Measurements from ENCODE around the gene MBOAT1.
A peak's percentile ranks its signal among the peaks of the same experiment; 100 is the strongest.

The MBOAT1 gene

GRCh38 chr6:20241102-20241501 lies 28.8 kb upstream of the MBOAT1 start (continued):
- TF ChIP-seq, protein P1, sequence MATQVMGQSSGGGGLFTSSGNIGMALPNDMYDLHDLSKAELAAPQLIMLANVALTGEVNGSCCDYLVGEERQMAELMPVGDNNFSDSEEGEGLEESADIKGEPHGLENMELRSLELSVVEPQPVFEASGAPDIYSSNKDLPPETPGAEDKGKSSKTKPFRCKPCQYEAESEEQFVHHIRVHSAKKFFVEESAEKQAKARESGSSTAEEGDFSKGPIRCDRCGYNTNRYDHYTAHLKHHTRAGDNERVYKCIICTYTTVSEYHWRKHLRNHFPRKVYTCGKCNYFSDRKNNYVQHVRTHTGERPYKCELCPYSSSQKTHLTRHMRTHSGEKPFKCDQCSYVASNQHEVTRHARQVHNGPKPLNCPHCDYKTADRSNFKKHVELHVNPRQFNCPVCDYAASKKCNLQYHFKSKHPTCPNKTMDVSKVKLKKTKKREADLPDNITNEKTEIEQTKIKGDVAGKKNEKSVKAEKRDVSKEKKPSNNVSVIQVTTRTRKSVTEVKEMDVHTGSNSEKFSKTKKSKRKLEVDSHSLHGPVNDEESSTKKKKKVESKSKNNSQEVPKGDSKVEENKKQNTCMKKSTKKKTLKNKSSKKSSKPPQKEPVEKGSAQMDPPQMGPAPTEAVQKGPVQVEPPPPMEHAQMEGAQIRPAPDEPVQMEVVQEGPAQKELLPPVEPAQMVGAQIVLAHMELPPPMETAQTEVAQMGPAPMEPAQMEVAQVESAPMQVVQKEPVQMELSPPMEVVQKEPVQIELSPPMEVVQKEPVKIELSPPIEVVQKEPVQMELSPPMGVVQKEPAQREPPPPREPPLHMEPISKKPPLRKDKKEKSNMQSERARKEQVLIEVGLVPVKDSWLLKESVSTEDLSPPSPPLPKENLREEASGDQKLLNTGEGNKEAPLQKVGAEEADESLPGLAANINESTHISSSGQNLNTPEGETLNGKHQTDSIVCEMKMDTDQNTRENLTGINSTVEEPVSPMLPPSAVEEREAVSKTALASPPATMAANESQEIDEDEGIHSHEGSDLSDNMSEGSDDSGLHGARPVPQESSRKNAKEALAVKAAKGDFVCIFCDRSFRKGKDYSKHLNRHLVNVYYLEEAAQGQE (tag by site-specific recombination; IDR thresholded peaks at IDR 0.05): 0 out of 2 replicates have a peak, but pooled peaks have one; percentile 36
- TF ChIP-seq ZNF623 (tag by site-specific recombination; IDR thresholded peaks at IDR 0.05) (peak; percentile 31; the same call in 1 of the 2 replicates), ZNF292 (tag by site-specific recombination; IDR thresholded peaks at IDR 0.05; ENCODE audit: borderline replicate concordance, low read depth) (no peak), ZNF510 (tag by site-specific recombination; IDR thresholded peaks at IDR 0.05; ENCODE audit: insufficient replicate concordance) (peak; percentile 37), ZNF140 (tag by site-specific recombination; IDR thresholded peaks at IDR 0.05) (0 out of 2 replicates have a peak, but pooled peaks have one; percentile 20), ZNF426 (tag by site-specific recombination; IDR thresholded peaks at IDR 0.05) (peak; percentile 56), ZNF280D (tag by site-specific recombination; IDR thresholded peaks at IDR 0.05) (no peak)

DNA sequence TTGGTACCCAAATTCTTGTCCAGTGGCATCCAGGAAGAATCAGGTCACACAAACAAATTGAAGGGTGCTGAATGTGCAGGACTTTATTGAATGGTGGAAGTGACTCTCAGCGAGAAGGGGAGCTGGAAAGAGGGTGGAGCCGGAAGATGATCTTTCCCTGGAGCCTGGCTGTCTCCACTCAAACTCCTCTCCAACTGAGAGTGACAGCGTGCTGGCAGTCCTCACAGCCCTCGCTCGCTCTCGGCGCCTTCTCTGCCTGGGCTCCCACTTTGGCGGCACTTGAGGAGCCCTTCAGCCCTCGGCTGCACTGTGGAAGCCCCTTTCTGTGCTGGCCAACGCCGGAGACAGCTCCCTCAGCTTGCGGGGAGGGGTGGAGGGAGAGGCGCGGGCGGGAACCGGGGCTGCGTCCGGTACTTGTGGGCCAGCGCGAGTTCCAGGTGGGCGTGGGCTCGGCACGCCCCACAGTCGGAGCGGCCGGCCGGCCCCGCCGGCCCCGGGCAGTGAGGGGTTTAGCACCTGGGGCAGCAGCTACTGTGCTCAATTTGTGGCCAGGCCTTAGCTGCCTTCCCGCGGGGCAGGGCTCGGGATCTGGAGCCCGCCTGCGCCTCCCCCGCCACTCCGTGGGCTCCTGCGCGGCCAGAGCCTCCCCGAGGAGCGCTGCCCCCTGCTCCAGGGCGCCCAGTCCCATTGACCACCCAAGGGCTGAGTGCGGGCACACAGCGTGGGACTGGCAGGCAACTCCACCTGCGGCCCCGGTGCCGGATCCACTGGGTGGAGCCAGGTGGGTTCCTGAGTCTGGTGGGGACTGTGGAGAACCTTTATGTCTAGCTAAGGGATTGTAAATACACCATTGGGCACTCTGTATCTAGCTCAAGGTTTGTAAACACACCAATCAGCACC lies 26.7 kb upstream of the MBOAT1 start:
- POLR2A ChIA-PET: no interaction called here
- Histone ChIP-seq H3K4me3 (ENCODE audit: low read depth, low read length) (no peak overlapping the region), H3K9me3 (ENCODE audit: control insufficient read depth, insufficient read depth, low read depth, low read length) (no peaks in the 10 kb centered on the region), H3K27ac (ENCODE audit: extremely low read depth, low read depth, low read length) (no peak overlapping the region), H3K4me1 (ENCODE audit: control insufficient read depth, insufficient read depth, low read length) (no peaks in the 10 kb centered on the region), H3K36me3 (ENCODE audit: control insufficient read depth in 2 of 2, insufficient read depth in 1 of 2, low read length in 2 of 2) (no peaks in the 10 kb centered on the region)
- TF ChIP-seq, protein P2, sequence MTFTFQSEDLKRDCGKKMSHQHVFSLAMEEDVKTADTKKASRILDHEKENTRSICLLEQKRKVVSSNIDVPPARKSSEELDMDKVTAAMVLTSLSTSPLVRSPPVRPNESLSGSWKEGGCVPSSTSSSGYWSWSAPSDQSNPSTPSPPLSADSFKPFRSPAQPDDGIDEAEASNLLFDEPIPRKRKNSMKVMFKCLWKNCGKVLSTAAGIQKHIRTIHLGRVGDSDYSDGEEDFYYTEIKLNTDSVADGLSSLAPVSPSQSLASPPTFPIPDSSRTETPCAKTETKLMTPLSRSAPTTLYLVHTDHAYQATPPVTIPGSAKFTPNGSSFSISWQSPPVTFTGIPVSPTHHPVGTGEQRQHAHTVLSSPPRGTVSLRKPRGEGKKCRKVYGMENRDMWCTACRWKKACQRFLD (tag by site-specific recombination; IDR thresholded peaks at IDR 0.05): no peak
- no peak for TF ChIP-seq ZNF175 (tag by site-specific recombination; IDR thresholded peaks at IDR 0.05)
- no peak for TF ChIP-seq FEZF1 (tag by site-specific recombination; IDR thresholded peaks at IDR 0.05)
- TF ChIP-seq ZBTB48 (tag by site-specific recombination; IDR thresholded peaks at IDR 0.05): no peak
- CTCF ChIA-PET: no interaction called here

DNA sequence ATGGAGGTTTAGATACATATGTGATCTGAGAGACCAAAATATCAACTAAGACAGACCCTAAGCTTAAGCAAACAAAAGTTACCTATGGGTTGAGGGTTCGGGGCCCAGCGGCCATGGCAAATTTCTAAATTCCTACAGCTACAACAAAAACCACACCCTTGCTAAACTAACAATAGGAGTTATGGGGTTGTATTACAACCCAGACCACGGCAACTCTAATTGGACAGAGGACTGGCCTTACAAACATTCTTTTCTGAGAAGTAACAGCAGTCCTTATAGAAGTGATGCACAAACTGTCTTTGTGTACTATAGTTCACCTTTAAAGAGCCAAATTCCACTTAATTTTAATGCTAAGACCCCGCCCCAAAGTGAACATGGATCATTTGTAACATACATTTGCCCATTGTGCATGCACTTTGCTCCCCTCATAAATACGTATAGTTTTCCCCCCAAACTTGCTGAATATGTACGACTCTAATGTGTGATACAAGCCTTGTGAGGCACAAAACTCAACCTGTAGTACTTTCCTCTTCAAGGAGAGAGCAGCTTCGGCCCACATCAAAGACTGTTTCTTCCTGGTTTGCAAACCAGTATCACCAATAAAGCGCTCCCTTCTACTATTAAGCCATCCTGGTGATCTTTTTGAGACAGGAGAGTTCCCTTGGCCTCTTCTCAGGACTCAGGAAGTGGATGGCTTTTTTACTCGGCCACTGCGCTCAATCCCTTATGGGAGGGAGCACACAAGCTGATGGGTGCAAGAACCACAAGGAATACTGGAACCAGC lies 25.6 kb upstream of the MBOAT1 start:
- TF ChIP-seq ZNF416 (tag by site-specific recombination; IDR thresholded peaks at IDR 0.05) (no peak), ZBTB20 (tag by site-specific recombination; IDR thresholded peaks at IDR 0.05) (no peak), EGR2 (tag by site-specific recombination; IDR thresholded peaks at IDR 0.05; ENCODE audit: low read depth) (no peak)
- TF ChIP-seq, protein P2 (tag by site-specific recombination; IDR thresholded peaks at IDR 0.05): no peak
- H3K27ac ChIP-seq (ENCODE audit: extremely low read depth, low read depth, low read length): no peak overlapping the region
- H3K4me1 ChIP-seq (ENCODE audit: control insufficient read depth, insufficient read depth, low read length): no peaks in the 10 kb centered on the region
- no peak overlapping the region for H3K4me3 ChIP-seq (ENCODE audit: low read depth, low read length)
- ChIA-PET POLR2A (interaction anchor here (0.5 kb wide), 1 partner anchor 44 kb away, joined by 4 read pairs; no protein-coding TSS in a partner anchor), CTCF (interaction anchor here (0.6 to 1.3 kb wide), 2 partner anchors 110 to 472 kb away, joined by 3 to 5 read pairs; no protein-coding TSS in a partner anchor)
- no peaks in the 10 kb centered on the region for H3K36me3 ChIP-seq (ENCODE audit: control insufficient read depth in 2 of 2, insufficient read depth in 1 of 2, low read length in 2 of 2)
- H3K9me3 ChIP-seq (ENCODE audit: control insufficient read depth, insufficient read depth, low read depth, low read length): no peaks in the 10 kb centered on the region

Measured in HEK293 (cell line).